ENCODE data around the gene AGXT. TPM values are rescaled to one million over a fixed set of nuclear protein-coding genes. Genes with fewer than 3 reads are reported as not detected.

AGXT gene
- total and polyA plus RNA-seq, 2 of the 8 experiments (the other 6 are each of a cell fraction or from before 2014, with no cell fraction given): 0.03 TPM; not detected in 1

GRCh38 chr2:240820607-240821428, 47.8 kb upstream of the AGXT start:
- Histone ChIP-seq H3K4me2 (ENCODE audit: insufficient read depth in 1 of 2, low read depth in 2 of 2, low read length in 2 of 2) (peak overlapping the region; percentile 54 to 99), H2BK20ac (ENCODE audit: low read length) (no peak overlapping the region), H3K23me2 (ENCODE audit: low read depth, low read length) (peaks cover 9% of the 10 kb centered on the region; the same call in 1 of the 2 replicates), H4K5ac (ENCODE audit: insufficient read length, low read depth, low read length) (peak overlapping the region; percentile 57), H3K18ac (ENCODE audit: extremely low read depth, low read length) (peak overlapping the region; percentile 95), H3K4me3 (ENCODE audit: extremely low read depth in 1 of 4, insufficient read depth in 2 of 4, low read depth in 3 of 4, low read length in 4 of 4) (peak overlapping the region; percentile 55 to 100 (median 75)), H2BK15ac (ENCODE audit: low read length) (no peak overlapping the region), H3K79me1 (ENCODE audit: low read depth, low read length) (0 out of 2 replicates have a peak, but pooled peaks cover 7% of the 10 kb centered on the region), H3K23ac (ENCODE audit: insufficient read length) (no peak overlapping the region), H4K8ac (ENCODE audit: extremely low read depth, insufficient read depth, low read length) (peak overlapping the region; percentile 98), H3K56ac (replicated peaks; ENCODE audit: insufficient read length, low read depth, low read length) (peak overlapping the region; percentile 56), H4K91ac (replicated peaks; ENCODE audit: insufficient read length, low read length) (peak overlapping the region; percentile 63), H2BK120ac (replicated peaks; ENCODE audit: low read depth, low read length) (no peak overlapping the region), H2AFZ (ENCODE audit: low read length) (no peak overlapping the region), H3K9ac (replicated peaks in 1 of 4; ENCODE audit: extremely low read depth in 1 of 4, low read depth in 3 of 4, low read length in 3 of 4) (peak overlapping the region; percentile 38 to 64 (median 56); a peak in 6 of 7 replicates), H3K27ac (ENCODE audit: low read depth, low read length) (peak overlapping the region; percentile 58; the same call in 1 of the 2 replicates), H3K14ac (ENCODE audit: insufficient read length) (no peak overlapping the region), H3K4me1 (replicated peaks in 1 of 4; ENCODE audit: control insufficient read depth in 3 of 4, insufficient read depth in 4 of 4, low read length in 3 of 4) (peaks cover 0 to 19% (median 15%) of the 10 kb centered on the region in 4 experiments; a peak in 6 of 7 replicates), H2BK5ac (ENCODE audit: low read depth, low read length) (peak overlapping the region; percentile 71; the same call in 1 of the 2 replicates), H4K20me1 (replicated peaks in 1 of 2; ENCODE audit: control insufficient read depth in 1 of 2, insufficient read depth in 2 of 2, low read length in 2 of 2) (peaks cover 13 to 19% of the 10 kb centered on the region in 2 experiments), H3K4ac (replicated peaks; ENCODE audit: insufficient read length, low read depth, low read length) (no peak overlapping the region), H2AK5ac (ENCODE audit: low read depth, low read length) (no peak overlapping the region), H3K79me2 (ENCODE audit: control insufficient read depth in 1 of 2, insufficient read depth in 2 of 2, low read length in 2 of 2) (peaks cover 26 to 30% of the 10 kb centered on the region in 2 experiments), H3K27me3 (replicated peaks in 1 of 4; ENCODE audit: control insufficient read depth in 3 of 4, extremely low read depth in 1 of 4, insufficient read depth in 3 of 4, low read length in 3 of 4) (peaks cover 0 to 4% (median 0%) of the 10 kb centered on the region in 4 experiments; a peak in 2 of 7 replicates), H3K36me3 (ENCODE audit: control insufficient read depth in 2 of 4, insufficient read depth in 4 of 4, low read length in 3 of 4) (peaks cover 0 to 7% (median 0%) of the 10 kb centered on the region in 4 experiments; a peak in 3 of 8 replicates), H2BK12ac (ENCODE audit: low read depth, low read length) (no peak overlapping the region), H3K9me3 (ENCODE audit: insufficient read depth in 2 of 2, low read depth in 1 of 2, low read length in 1 of 2) (no peaks in the 10 kb centered on the region)
- WGBS, 2 experiments (ENCODE audit: extremely low coverage in 1 of 2, insufficient coverage in 1 of 2, insufficient read length in 1 of 2, insufficient replicate concordance in 2 of 2, low coverage in 1 of 2, low lambda C conversion rate in 2 of 2, missing lambda C conversion rate in 1 of 2): 0% methylated on average over 23 of the region's 64 CpGs; no CpG with 5 or more reads in 1 of the 2 experiments
- CTCF ChIA-PET (ENCODE audit: partially characterized antibody): interaction anchor here (1.0 to 2.7 kb wide), 4 partner anchors 14 to 23 kb away, joined by 3 to 12 read pairs (median 4); no protein-coding TSS in a partner anchor
- peak in 1 of 2 experiments; percentile 85 for DNase-seq (ENCODE audit: low read depth in 1 of 2, low spot score in 2 of 2)
- POLR2A ChIA-PET (ENCODE audit: partially characterized antibody): interaction anchor here (0.8 to 4.3 kb wide), 24 partner anchors 8 to 252 kb away, joined by 3 to 52 read pairs (median 4); partner anchors contain the start of gene RNPEPL1
- FAIRE-seq: no peak
- TF ChIP-seq PHF8 (conservative IDR thresholded peaks at IDR 0.05; ENCODE audit: low read depth, low read length) (peak; percentile 33; the same call in 1 of the 2 replicates), ATF2 (IDR thresholded peaks at IDR 0.05; ENCODE audit: low read length) (peak; percentile 27; the same call in 1 of the 2 replicates), KDM4A (IDR thresholded peaks at IDR 0.05; ENCODE audit: low read depth, low read length, severe bottlenecking) (peak; percentile 84), HDAC2 (IDR thresholded peaks at IDR 0.05; ENCODE audit: borderline replicate concordance in 1 of 2, low read depth in 2 of 2, low read length in 2 of 2) (peak in 1 of 2 experiments; percentile 24; a peak in 1 of 4 replicates), SP2 (IDR thresholded peaks at IDR 0.05; ENCODE audit: low read length) (no peak), RFX5 (IDR thresholded peaks at IDR 0.05; ENCODE audit: borderline replicate concordance, low read depth, low read length) (no peak), POLR2AphosphoS5 (IDR thresholded peaks at IDR 0.05; ENCODE audit: low read depth, low read length) (peak; percentile 40), RBBP5 (IDR thresholded peaks at IDR 0.05; ENCODE audit: borderline replicate concordance, low read depth, low read length) (peak; percentile 23; the same call in 1 of the 2 replicates)

Data from H1 (cell line).